Neural progenitor cell (in vitro differentiated cells): ENCODE results near the gene CENPP. TPM values are rescaled to one million over a fixed set of nuclear protein-coding genes. Genes with fewer than 3 reads are reported as not detected.

Experiments used
- DNase-seq: peaks from one replicate; pipeline ENCODE4 v3.0.0-alpha.2; 2016; ENCODE audit warnings: low spot score
- H2AFZ ChIP-seq: fragments of 200-600 bp; sonication (generic); replicated peaks from 2 replicates; pipeline ENCODE4 v1.6.1; 2016; ENCODE audit warnings: antibody characterized with exemption
- H3F3A ChIP-seq: fragments of 200-600 bp; sonication (generic); 2 replicates; pipeline ENCODE4 v1.6.1; 2016; ENCODE audit warnings: antibody characterized with exemption, low read depth
- H3K27ac ChIP-seq: fragments of 200-600 bp; sonication (generic); 2 replicates; pipeline ENCODE4 v1.5.1; 2016; ENCODE audit warnings: mild to moderate bottlenecking
- H3K27me3 ChIP-seq: fragments of 200-600 bp; sonication (generic); 2 replicates; pipeline ENCODE4 v1.6.1; 2016; ENCODE audit warnings: mild to moderate bottlenecking, moderate library complexity
- H3K36me3 ChIP-seq: fragments of 200-600 bp; sonication (generic); 2 replicates; pipeline ENCODE4 v1.5.1; 2016
- H3K4me1 ChIP-seq: fragments of 200-600 bp; sonication (generic); 2 replicates; pipeline ENCODE4 v1.6.1; 2016; ENCODE audit warnings: mixed run types
- H3K4me2 ChIP-seq: fragments of 200-600 bp; sonication (generic); 2 replicates; pipeline ENCODE4 v1.6.1; 2016
- H3K4me3 ChIP-seq: fragments of 200-600 bp; sonication (generic); 2 replicates; pipeline ENCODE4 v1.5.1; 2016
- H3K79me2 ChIP-seq: fragments of 200-600 bp; sonication (generic); 2 replicates; pipeline ENCODE4 v1.6.1; 2016; ENCODE audit warnings: low read depth
- H3K9ac ChIP-seq: fragments of 200-600 bp; sonication (generic); 2 replicates; pipeline ENCODE4 v1.6.1; 2016
- H3K9me3 ChIP-seq: fragments of 200-600 bp; sonication (generic); 2 replicates; pipeline ENCODE4 v1.5.1; 2016; ENCODE audit warnings: low read depth
- H4K20me1 ChIP-seq: fragments of 200-600 bp; sonication (generic); 2 replicates; pipeline ENCODE4 v1.6.1; 2016; ENCODE audit warnings: low read depth
- H3K27ac Mint-ChIP-seq: 3 replicates; pipeline ENCODE4 v1.8.0; 2021; ENCODE audit warnings: mixed read lengths
- H3K27me3 Mint-ChIP-seq: 2 replicates; pipeline ENCODE4 v1.8.0; 2022; ENCODE audit warnings: low read depth, mild to moderate bottlenecking, inconsistent platforms, moderate library complexity, mixed read lengths; ENCODE audit not compliant: insufficient read depth
- H3K36me3 Mint-ChIP-seq: 3 replicates; pipeline ENCODE4 v1.8.0; 2021; ENCODE audit warnings: mixed read lengths
- H3K4me1 Mint-ChIP-seq: 3 replicates; pipeline ENCODE4 v1.8.0; 2021; ENCODE audit warnings: mixed read lengths
- H3K4me3 Mint-ChIP-seq: 3 replicates; pipeline ENCODE4 v1.8.0; 2021; ENCODE audit warnings: mild to moderate bottlenecking, moderate library complexity, mixed read lengths
- H3K9me3 Mint-ChIP-seq: 3 replicates; pipeline ENCODE4 v1.8.0; 2020; ENCODE audit warnings: mixed read lengths
- EZH2 ChIP-seq: fragments of 200-600 bp; sonication (generic); IDR thresholded peaks from 2 replicates; pipeline ENCODE4 v1.6.1; 2017; ENCODE audit warnings: antibody characterized with exemption, mild to moderate bottlenecking, moderate library complexity
- EZH2phosphoT487 ChIP-seq: fragments of 200-600 bp; sonication (generic); IDR thresholded peaks from 2 replicates; pipeline ENCODE4 v1.6.1; 2017; ENCODE audit warnings: antibody characterized with exemption
- total RNA-seq: library from RNA; depleted of rRNA; stranded (reverse); fragments of >200 nt; gene quantifications from 2 replicates; pipeline ENCODE4 v1.2.3, GENCODE V29; 2015; ENCODE audit warnings: low replicate concordance
- TF ChIP-seq, protein P1 (sequence below): fragments of 200-600 bp; sonication (generic); IDR thresholded peaks from 2 replicates; pipeline ENCODE4 v1.5.1; 2017; ENCODE audit warnings: antibody characterized with exemption, mild to moderate bottlenecking

CENPP gene
- total RNA-seq, 1 donor from 2014 or later: 10.7 TPM

DNA sequence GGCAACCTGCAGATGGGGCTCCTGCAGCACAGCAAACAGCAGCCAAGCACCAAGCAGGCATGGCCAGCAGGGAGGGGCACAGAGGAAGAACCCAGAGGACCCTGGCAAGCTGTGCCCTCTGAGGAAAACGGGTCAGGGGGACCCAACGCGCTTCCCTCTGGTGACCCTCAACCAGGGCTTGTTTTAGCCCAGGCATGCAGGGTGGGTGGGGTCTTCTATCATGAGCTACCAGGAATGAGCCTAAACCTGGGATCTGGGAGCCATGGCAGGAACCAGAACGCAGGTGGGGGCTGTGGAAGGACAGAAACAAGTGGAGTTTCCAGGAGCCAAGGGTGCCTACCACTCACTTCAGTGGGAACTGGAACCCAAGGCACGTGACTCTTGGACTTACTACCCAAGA, 323.3 kb downstream of the CENPP start:
- no peaks in the 10 kb centered on the region for H3K9me3 ChIP-seq
- Mint-ChIP-seq H3K36me3 (peaks cover 38% of the 10 kb centered on the region), H3K27ac (no peak overlapping the region)

DNA sequence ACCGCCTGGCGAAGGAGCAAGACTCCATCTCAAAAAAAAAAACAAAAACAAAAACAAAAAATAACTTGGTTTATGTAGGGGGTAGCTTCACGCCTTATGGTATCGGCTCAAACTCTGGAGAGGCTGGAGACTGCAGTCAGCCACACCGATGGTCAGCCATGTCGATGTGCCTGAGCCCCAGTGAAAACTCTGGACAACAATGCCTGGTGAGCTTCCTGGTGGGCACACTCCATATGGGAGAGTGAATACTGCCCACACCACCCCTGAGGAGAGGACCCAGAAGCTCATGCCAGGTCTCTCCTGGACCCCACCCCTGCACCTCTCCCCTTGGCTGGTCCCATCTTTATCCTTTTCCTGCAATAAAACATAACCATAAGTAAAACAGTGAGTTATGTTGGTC, 324.5 kb downstream of the CENPP start:
- Mint-ChIP-seq H3K27ac (no peak overlapping the region), H3K9me3 (no peaks in the 10 kb centered on the region), H3K27me3 (peaks cover 2% of the 10 kb centered on the region), H3K4me1 (no peaks in the 10 kb centered on the region), H3K36me3 (peaks cover 33% of the 10 kb centered on the region), H3K4me3 (no peak overlapping the region)
- Histone ChIP-seq H3K27me3 (no peaks in the 10 kb centered on the region), H3K9ac (no peak overlapping the region), H3F3A (no peaks in the 10 kb centered on the region), H4K20me1 (peaks cover 4% of the 10 kb centered on the region), H2AFZ (no peak overlapping the region), H3K4me2 (no peak overlapping the region), H3K79me2 (no peaks in the 10 kb centered on the region), H3K9me3 (no peaks in the 10 kb centered on the region), H3K36me3 (peaks cover 3% of the 10 kb centered on the region), H3K4me1 (no peaks in the 10 kb centered on the region), H3K27ac (no peak overlapping the region), H3K4me3 (no peak overlapping the region)
- TF ChIP-seq EZH2phosphoT487 (no peak), EZH2 (no peak)
- TF ChIP-seq, protein P1, sequence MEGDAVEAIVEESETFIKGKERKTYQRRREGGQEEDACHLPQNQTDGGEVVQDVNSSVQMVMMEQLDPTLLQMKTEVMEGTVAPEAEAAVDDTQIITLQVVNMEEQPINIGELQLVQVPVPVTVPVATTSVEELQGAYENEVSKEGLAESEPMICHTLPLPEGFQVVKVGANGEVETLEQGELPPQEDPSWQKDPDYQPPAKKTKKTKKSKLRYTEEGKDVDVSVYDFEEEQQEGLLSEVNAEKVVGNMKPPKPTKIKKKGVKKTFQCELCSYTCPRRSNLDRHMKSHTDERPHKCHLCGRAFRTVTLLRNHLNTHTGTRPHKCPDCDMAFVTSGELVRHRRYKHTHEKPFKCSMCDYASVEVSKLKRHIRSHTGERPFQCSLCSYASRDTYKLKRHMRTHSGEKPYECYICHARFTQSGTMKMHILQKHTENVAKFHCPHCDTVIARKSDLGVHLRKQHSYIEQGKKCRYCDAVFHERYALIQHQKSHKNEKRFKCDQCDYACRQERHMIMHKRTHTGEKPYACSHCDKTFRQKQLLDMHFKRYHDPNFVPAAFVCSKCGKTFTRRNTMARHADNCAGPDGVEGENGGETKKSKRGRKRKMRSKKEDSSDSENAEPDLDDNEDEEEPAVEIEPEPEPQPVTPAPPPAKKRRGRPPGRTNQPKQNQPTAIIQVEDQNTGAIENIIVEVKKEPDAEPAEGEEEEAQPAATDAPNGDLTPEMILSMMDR: no peak
- no peak for DNase-seq

More for the DNA sequence above, 323.3 kb downstream of the CENPP start:
- peaks cover 3% of the 10 kb centered on the region for H3K36me3 ChIP-seq
- no peak overlapping the region for H3K4me3 ChIP-seq
- peaks cover 2% of the 10 kb centered on the region for H3K27me3 Mint-ChIP-seq
- H3K4me3 Mint-ChIP-seq: no peak overlapping the region
- no peaks in the 10 kb centered on the region for H3K9me3 Mint-ChIP-seq
- no peaks in the 10 kb centered on the region for H3K27me3 ChIP-seq
- no peaks in the 10 kb centered on the region for H4K20me1 ChIP-seq
- TF ChIP-seq EZH2 (no peak), EZH2phosphoT487 (no peak)
- TF ChIP-seq, protein P1: no peak
- no peaks in the 10 kb centered on the region for H3K79me2 ChIP-seq
- no peak overlapping the region for H3K27ac ChIP-seq
- H3K4me1 Mint-ChIP-seq: no peaks in the 10 kb centered on the region
- H3K4me2 ChIP-seq: no peak overlapping the region
- no peak overlapping the region for H3K9ac ChIP-seq
- no peaks in the 10 kb centered on the region for H3F3A ChIP-seq
- H3K4me1 ChIP-seq: no peaks in the 10 kb centered on the region
- H2AFZ ChIP-seq: no peak overlapping the region
- DNase-seq: no peak

DNA sequence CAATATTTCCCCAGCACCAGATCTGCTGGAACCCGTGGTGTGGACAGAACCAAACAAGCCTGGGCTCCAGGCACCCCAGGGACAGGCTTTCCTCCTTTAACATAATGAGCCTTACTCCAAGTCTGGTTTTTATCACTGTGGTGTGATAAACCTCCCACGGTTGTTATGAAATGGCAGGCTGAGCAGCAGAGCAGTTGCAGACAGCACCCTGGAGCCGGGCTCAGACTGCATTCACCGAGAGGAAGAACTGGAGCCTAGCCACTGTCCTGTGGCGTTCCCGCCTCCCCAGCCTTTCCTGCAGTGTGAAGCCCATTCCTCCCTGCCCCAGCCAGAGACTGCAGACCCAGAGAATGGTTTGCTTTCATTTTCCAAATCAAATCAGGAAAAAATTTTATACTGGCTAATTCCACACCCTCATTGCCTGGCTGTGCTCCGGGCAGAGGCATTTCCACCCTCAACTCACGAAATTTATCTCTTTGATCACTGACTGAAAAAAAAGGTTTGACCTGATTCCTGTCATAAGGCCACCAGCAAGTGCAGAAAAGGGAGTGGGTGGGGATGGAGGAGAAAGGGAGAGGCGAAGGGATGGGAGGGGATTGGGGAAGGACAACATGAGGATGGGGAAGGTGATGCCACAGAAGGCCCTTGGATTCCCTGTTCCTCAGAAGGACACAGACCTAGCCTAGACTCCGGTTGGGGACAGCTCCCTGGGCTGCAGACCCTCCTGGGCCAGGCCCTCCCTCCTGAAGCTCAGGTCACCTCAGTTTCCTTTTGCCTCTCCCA, 325.3 kb downstream of the CENPP start:
- H3K79me2 ChIP-seq: no peaks in the 10 kb centered on the region
- no peak overlapping the region for H2AFZ ChIP-seq
- no peak overlapping the region for H3K27ac ChIP-seq
- no peaks in the 10 kb centered on the region for H3K9me3 ChIP-seq
- H3K9me3 Mint-ChIP-seq: no peaks in the 10 kb centered on the region
- H3K4me1 Mint-ChIP-seq: no peaks in the 10 kb centered on the region
- H3K4me3 Mint-ChIP-seq: no peak overlapping the region
- no peak overlapping the region for H3K4me3 ChIP-seq
- no peak for TF ChIP-seq EZH2
- TF ChIP-seq EZH2phosphoT487: no peak
- TF ChIP-seq, protein P1: no peak
- no peak overlapping the region for H3K9ac ChIP-seq
- H3F3A ChIP-seq: no peaks in the 10 kb centered on the region
- H3K27me3 ChIP-seq: no peaks in the 10 kb centered on the region
- H3K27me3 Mint-ChIP-seq: peaks cover 2% of the 10 kb centered on the region
- peaks cover 28% of the 10 kb centered on the region for H3K36me3 Mint-ChIP-seq
- no peak overlapping the region for H3K4me2 ChIP-seq
- DNase-seq: no peak
- H3K36me3 ChIP-seq: peaks cover 3% of the 10 kb centered on the region
- H4K20me1 ChIP-seq: peaks cover 4% of the 10 kb centered on the region
- no peak overlapping the region for H3K27ac Mint-ChIP-seq
- no peaks in the 10 kb centered on the region for H3K4me1 ChIP-seq
